H1 (cell line): Measurements from ENCODE around the gene CRHBP. TPM values are rescaled to one million over a fixed set of nuclear protein-coding genes. Genes with fewer than 3 reads are reported as not detected.

Source experiments
- CTCF ChIA-PET: fragments of 300-600 bp; sonication (Branson Sonifier 250); formaldehyde crosslinking; loops from one replicate; lab custom pipeline; 2021; ENCODE audit not compliant: partially characterized antibody; lab: Charles Lee
- POLR2A ChIA-PET: fragments of 300-600 bp; sonication (Branson Sonifier 250); formaldehyde crosslinking; loops from one replicate; lab custom pipeline; 2021; ENCODE audit warnings: inconsistent platforms; ENCODE audit not compliant: partially characterized antibody; lab: Charles Lee
- DNase-seq, 2 experiments: peaks; one replicate each; pipeline versions ENCODE4 v3.0.0 to v3.0.0-alpha.2; 2010 to 2022; ENCODE audit warnings: low spot score in 2 of 2, low read depth in 1 of 2, mixed read lengths in 1 of 2
- FAIRE-seq: peaks from 2 replicates; lab custom pipeline; 2011; peaks lifted over from hg19 to GRCh38; lab: Jason Lieb, UNC
- H2AFZ ChIP-seq: 2 replicates; pipeline ENCODE4 v1.8.1; 2012; ENCODE audit warnings: low read length, inconsistent platforms
- H2AK5ac ChIP-seq: 2 replicates; pipeline ENCODE4 v1.6.1; 2013; ENCODE audit warnings: low read depth, low read length
- H2BK120ac ChIP-seq: replicated peaks from 2 replicates; pipeline ENCODE3; 2013; ENCODE audit warnings: low read depth, low read length, inconsistent platforms
- H2BK12ac ChIP-seq: 2 replicates; pipeline ENCODE4 v1.6.1; 2013; ENCODE audit warnings: low read depth, low read length
- H2BK15ac ChIP-seq: 2 replicates; pipeline ENCODE4 v1.6.1; 2013; ENCODE audit warnings: low read length
- H2BK20ac ChIP-seq: 2 replicates; pipeline ENCODE4 v1.6.1; 2013; ENCODE audit warnings: low read length
- H2BK5ac ChIP-seq: 2 replicates; pipeline ENCODE4 v1.6.1; 2013; ENCODE audit warnings: low read depth, low read length
- H3K14ac ChIP-seq: 2 replicates; pipeline ENCODE4 v1.6.1; 2013; ENCODE audit warnings: inconsistent platforms; ENCODE audit not compliant: insufficient read length
- H3K18ac ChIP-seq: 2 replicates; pipeline ENCODE4 v1.6.1; 2013; ENCODE audit warnings: low read length; ENCODE audit errors: extremely low read depth
- H3K23ac ChIP-seq: 2 replicates; pipeline ENCODE4 v1.6.1; 2013; ENCODE audit warnings: inconsistent platforms; ENCODE audit not compliant: insufficient read length
- H3K23me2 ChIP-seq: 2 replicates; pipeline ENCODE4 v1.6.1; 2013; ENCODE audit warnings: low read depth, low read length
- H3K27ac ChIP-seq: 2 replicates; pipeline ENCODE4 v1.6.1; 2011; ENCODE audit warnings: low read depth, low read length, inconsistent platforms
- H3K27me3 ChIP-seq, 4 experiments: replicated peaks in 1 of 4; 1 replicate in 1 of 4; 2 replicates in 3 of 4; pipeline versions ENCODE4 v1.6.1 to v1.8.1; 2011 to 2013; ENCODE audit warnings: low read length in 3 of 4, mild to moderate bottlenecking in 3 of 4, inconsistent platforms in 2 of 4, mixed read lengths in 2 of 4, moderate library complexity in 1 of 4; ENCODE audit not compliant: control insufficient read depth in 3 of 4, insufficient read depth in 3 of 4; ENCODE audit errors: extremely low read depth in 1 of 4
- H3K36me3 ChIP-seq, 4 experiments: 2 replicates each; pipeline versions ENCODE4 v1.6.1 to v1.8.1; 2011 to 2013; ENCODE audit warnings: mild to moderate bottlenecking in 4 of 4, low read length in 3 of 4, moderate library complexity in 2 of 4, control low read depth in 1 of 4, inconsistent platforms in 1 of 4; ENCODE audit not compliant: insufficient read depth in 4 of 4, control insufficient read depth in 2 of 4
- H3K4ac ChIP-seq: replicated peaks from 2 replicates; pipeline ENCODE3; 2013; ENCODE audit warnings: low read length, low read depth, mixed read lengths, inconsistent platforms; ENCODE audit not compliant: insufficient read length
- H3K4me1 ChIP-seq, 4 experiments: replicated peaks in 1 of 4; 1 replicate in 1 of 4; 2 replicates in 3 of 4; pipeline versions ENCODE4 v1.6.1 to v1.8.1; 2011 to 2013; ENCODE audit warnings: low read length in 3 of 4, inconsistent platforms in 2 of 4, mixed read lengths in 1 of 4; ENCODE audit not compliant: insufficient read depth in 4 of 4, control insufficient read depth in 3 of 4
- H3K4me2 ChIP-seq, 2 experiments: 2 replicates each; pipeline versions ENCODE4 v1.6.1 to v1.8.1; 2011 to 2013; ENCODE audit warnings: low read depth in 2 of 2, low read length in 2 of 2, control low read depth in 1 of 2, inconsistent platforms in 1 of 2, mild to moderate bottlenecking in 1 of 2; ENCODE audit not compliant: insufficient read depth in 1 of 2
- H3K4me3 ChIP-seq, 4 experiments: fragments of 200-600, 300-600 bp in 1 of 4; sonication (generic), shearing (Covaris generic), sonication (Bioruptor Twin) in 1 of 4; 2 replicates each; pipeline versions ENCODE4 v1.5.1 to v1.8.1; 2011 to 2016; ENCODE audit warnings: low read length in 4 of 4, low read depth in 3 of 4, control low read depth in 2 of 4, inconsistent platforms in 2 of 4, mild to moderate bottlenecking in 2 of 4, mixed read lengths in 1 of 4, moderate library complexity in 1 of 4; ENCODE audit not compliant: insufficient read depth in 2 of 4; ENCODE audit errors: extremely low read depth in 1 of 4
- H3K56ac ChIP-seq: replicated peaks from 2 replicates; pipeline ENCODE3; 2013; ENCODE audit warnings: low read depth, mild to moderate bottlenecking, mixed read lengths, low read length, inconsistent platforms; ENCODE audit not compliant: insufficient read length
- H3K79me1 ChIP-seq: 2 replicates; pipeline ENCODE4 v1.6.1; 2013; ENCODE audit warnings: low read depth, low read length, control low read depth
- H3K79me2 ChIP-seq, 2 experiments: 2 replicates each; pipeline versions ENCODE4 v1.6.1 to v1.8.1; 2012 to 2013; ENCODE audit warnings: low read length in 2 of 2, mild to moderate bottlenecking in 2 of 2, inconsistent platforms in 1 of 2; ENCODE audit not compliant: insufficient read depth in 2 of 2, control insufficient read depth in 1 of 2
- H3K9ac ChIP-seq, 4 experiments: replicated peaks in 1 of 4; 1 replicate in 1 of 4; 2 replicates in 3 of 4; pipeline versions ENCODE4 v1.6.1 to v1.8.1; 2011 to 2013; ENCODE audit warnings: low read depth in 3 of 4, low read length in 3 of 4, control low read depth in 2 of 4, mild to moderate bottlenecking in 2 of 4, moderate library complexity in 2 of 4, inconsistent platforms in 1 of 4; ENCODE audit errors: extremely low read depth in 1 of 4
- H3K9me3 ChIP-seq, 2 experiments: 2 replicates each; pipeline versions ENCODE4 v1.6.1 to v1.8.1; 2012 to 2013; ENCODE audit warnings: mild to moderate bottlenecking in 2 of 2, moderate library complexity in 2 of 2, control low read depth in 1 of 2, inconsistent platforms in 1 of 2, low read depth in 1 of 2, low read length in 1 of 2, mixed read lengths in 1 of 2; ENCODE audit not compliant: insufficient read depth in 2 of 2
- H4K20me1 ChIP-seq, 2 experiments: replicated peaks in 1 of 2; 2 replicates each; pipeline versions ENCODE3 to v1.8.1; 2011 to 2013; ENCODE audit warnings: inconsistent platforms in 2 of 2, low read length in 2 of 2, mild to moderate bottlenecking in 1 of 2; ENCODE audit not compliant: insufficient read depth in 2 of 2, control insufficient read depth in 1 of 2
- H4K5ac ChIP-seq: 2 replicates; pipeline ENCODE4 v1.6.1; 2013; ENCODE audit warnings: low read length, low read depth, mixed read lengths, inconsistent platforms; ENCODE audit not compliant: insufficient read length
- H4K8ac ChIP-seq: 2 replicates; pipeline ENCODE4 v1.8.0; 2013; ENCODE audit warnings: mild to moderate bottlenecking, moderate library complexity, low read length, inconsistent platforms; ENCODE audit not compliant: insufficient read depth; ENCODE audit errors: extremely low read depth
- H4K91ac ChIP-seq: replicated peaks from 2 replicates; pipeline ENCODE3; 2013; ENCODE audit warnings: low read length, mixed read lengths, inconsistent platforms; ENCODE audit not compliant: insufficient read length
- CBX5 ChIP-seq: fragments of 300-800, 300-1000 bp; sonication (generic); IDR thresholded peaks from 2 replicates; pipeline ENCODE4 v1.7.1; 2016; ENCODE audit warnings: antibody characterized with exemption, low read length, low read depth
- HDAC2 ChIP-seq, 2 experiments: fragments of 300-600 bp in 1 of 2; sonication (generic) in 1 of 2; IDR thresholded peaks; 2 replicates each; pipeline ENCODE4 v1.6.1; 2011 to 2012; ENCODE audit warnings: low read depth in 2 of 2, low read length in 2 of 2, mild to moderate bottlenecking in 2 of 2, moderate library complexity in 2 of 2, borderline replicate concordance in 1 of 2, inconsistent platforms in 1 of 2
- MAX ChIP-seq: IDR thresholded peaks from 2 replicates; pipeline ENCODE4 v1.6.1; 2012; ENCODE audit warnings: inconsistent platforms
- NANOG ChIP-seq: IDR thresholded peaks from 2 replicates; pipeline ENCODE4 v1.6.1; 2011; ENCODE audit warnings: low read length, low read depth, mild to moderate bottlenecking, inconsistent platforms; ENCODE audit not compliant: insufficient read depth, poor library complexity, severe bottlenecking
- NRF1 ChIP-seq: IDR thresholded peaks from 2 replicates; pipeline ENCODE4 v1.6.1; 2011; ENCODE audit warnings: mild to moderate bottlenecking, low read depth, low read length, improper control_type of control experiment
- PHF8 ChIP-seq: fragments of 200-600 bp; sonication (generic); conservative IDR thresholded peaks from 2 replicates; pipeline ENCODE4 v1.7.1; 2012; ENCODE audit warnings: low read depth, mild to moderate bottlenecking, inconsistent platforms, low read length, moderate library complexity
- RXRA ChIP-seq: IDR thresholded peaks from 2 replicates; pipeline ENCODE4 v1.6.1; 2011; ENCODE audit warnings: low read depth, mild to moderate bottlenecking, low read length, moderate library complexity; ENCODE audit not compliant: insufficient read depth
- SP2 ChIP-seq: IDR thresholded peaks from 2 replicates; pipeline ENCODE4 v1.6.1; 2012; ENCODE audit warnings: mild to moderate bottlenecking, low read length, inconsistent platforms
- SRF ChIP-seq: IDR thresholded peaks from 2 replicates; pipeline ENCODE4 v1.6.1; 2011; ENCODE audit warnings: mild to moderate bottlenecking, low read depth, low read length, moderate library complexity
- TAF7 ChIP-seq: optimal IDR thresholded peaks from 2 replicates; pipeline ENCODE3; 2011; ENCODE audit warnings: low read depth, mild to moderate bottlenecking, inconsistent platforms, low read length, moderate library complexity, borderline replicate concordance
- TEAD4 ChIP-seq: IDR thresholded peaks from 2 replicates; pipeline ENCODE4 v1.6.1; 2012; ENCODE audit warnings: low read depth, low read length, inconsistent platforms, mixed read lengths
- ZNF274 ChIP-seq: IDR thresholded peaks from 2 replicates; pipeline ENCODE4 v1.7.0; 2012; ENCODE audit warnings: low read length, borderline replicate concordance; ENCODE audit errors: extremely low read depth
- WGBS, 2 experiments: shearing (Covaris generic) in 1 of 2; methylation state at CpG; one replicate each; pipeline versions ENCODE4 v1.1.6 to v1.1.7; 2013 to 2015; ENCODE audit warnings: low lambda C conversion rate in 2 of 2, mixed read lengths in 2 of 2, inconsistent platforms in 1 of 2, low coverage in 1 of 2, missing lambda C conversion rate in 1 of 2; ENCODE audit not compliant: insufficient replicate concordance in 2 of 2, insufficient coverage in 1 of 2, insufficient read length in 1 of 2; ENCODE audit errors: extremely low coverage in 1 of 2, missing lambda C conversion rate in 1 of 2; 5-methylcytosine and 5-hydroxymethylcytosine counted together
- polyA plus RNA-seq, 7 experiments: library from polyadenylated mRNA; depleted of rRNA in 3 of 7; stranded (reverse) in 5 of 7; unstranded in 2 of 7; fragments of >200 nt in 5 of 7; fragments of 200-250 nt in 2 of 7; gene quantifications; 1 replicate in 5 of 7; 2 replicates in 1 of 7; 4 replicates in 1 of 7; pipeline versions ENCODE4 v1.2.1 to v1.2.3, GENCODE V29; 2011 to 2013; ENCODE audit warnings: missing spikeins in 2 of 7, mixed read lengths in 2 of 7
- total RNA-seq: library from RNA; stranded (reverse); fragmentation: NEBNext Ultra II Directional; extraction: Animal tissue kit (Norgen Biotek cat#: 25700); gene quantifications from 2 replicates; pipeline ENCODE4 v1.2.1, GENCODE V29; 2021
- TF ChIP-seq, protein P1 (sequence below): IDR thresholded peaks from 2 replicates; pipeline ENCODE4 v1.6.1; 2012; ENCODE audit warnings: inconsistent platforms

The CRHBP gene
- total and polyA plus RNA-seq, 2 of the 8 experiments (the other 6 are each of a cell fraction or from before 2014, with no cell fraction given), result 0.30 TPM; not detected in 1

GRCh38 chr5:77011498-77011897, 58.7 kb downstream of the CRHBP start:
- H3K79me2 ChIP-seq, result no peaks in the 10 kb centered on the region
- no peak overlapping the region for H3K27ac ChIP-seq
- no peak overlapping the region for H4K91ac ChIP-seq
- no peak overlapping the region for H3K9ac ChIP-seq
- H3K23ac ChIP-seq, result no peak overlapping the region
- no peak overlapping the region for H2BK20ac ChIP-seq
- no peak overlapping the region for H2BK5ac ChIP-seq
- H2BK120ac ChIP-seq, result no peak overlapping the region
- no peak overlapping the region for H2BK12ac ChIP-seq
- whole genome bisulfite sequencing, 2 experiments, result 78% methylated on average over 5 of the region's 5 CpGs; no CpG with 5 or more reads in 1 of the 2 experiments
- H2AK5ac ChIP-seq, result no peak overlapping the region
- H3K56ac ChIP-seq, result no peak overlapping the region
- no peak overlapping the region for H4K8ac ChIP-seq
- no peaks in the 10 kb centered on the region for H3K79me1 ChIP-seq
- H3K27me3 ChIP-seq, result no peaks in the 10 kb centered on the region
- peaks cover 0 to 3% (median 0%) of the 10 kb centered on the region in 4 experiments; a peak in 1 of 7 replicates for H3K4me1 ChIP-seq
- no peaks in the 10 kb centered on the region for H3K36me3 ChIP-seq
- POLR2A ChIA-PET, result interaction anchor here (1.4 kb wide), 1 partner anchor 18 kb away, joined by 3 read pairs; the partner anchor contains the start of gene AGGF1
- H3K23me2 ChIP-seq, result no peaks in the 10 kb centered on the region
- H3K4ac ChIP-seq, result no peak overlapping the region
- CTCF ChIA-PET, result interaction anchor here (2.7 kb wide), 1 partner anchor 142 kb away, joined by 22 read pairs; no protein-coding TSS in a partner anchor
- H3K14ac ChIP-seq, result no peak overlapping the region
- FAIRE-seq (no peak), DNase-seq (no peak)
- H3K9me3 ChIP-seq, result 0 out of 4 replicates have a peak, but pooled peaks cover 0 to 2% of the 10 kb centered on the region in 2 experiments
- H4K20me1 ChIP-seq, result no peaks in the 10 kb centered on the region
- no peak overlapping the region for H4K5ac ChIP-seq
- no peak overlapping the region for H3K18ac ChIP-seq
- H2BK15ac ChIP-seq, result no peak overlapping the region
- no peak overlapping the region for H3K4me2 ChIP-seq
- H3K4me3 ChIP-seq, result no peak overlapping the region
- H2AFZ ChIP-seq, result peak overlapping the region; percentile 64; the same call in 1 of the 2 replicates
- TF ChIP-seq PHF8, result no peak
- no peak for TF ChIP-seq SP2
- no peak for TF ChIP-seq MAX
- no peak for TF ChIP-seq TEAD4
- no peak for TF ChIP-seq RXRA
- no peak for TF ChIP-seq NANOG
- TF ChIP-seq ZNF274, result no peak
- TF ChIP-seq HDAC2 (IDR thresholded peaks at IDR 0.05; ENCODE audit: borderline replicate concordance in 1 of 2, low read depth in 2 of 2, low read length in 2 of 2), result no peak
- TF ChIP-seq TAF7, result no peak
- TF ChIP-seq, protein P1, sequence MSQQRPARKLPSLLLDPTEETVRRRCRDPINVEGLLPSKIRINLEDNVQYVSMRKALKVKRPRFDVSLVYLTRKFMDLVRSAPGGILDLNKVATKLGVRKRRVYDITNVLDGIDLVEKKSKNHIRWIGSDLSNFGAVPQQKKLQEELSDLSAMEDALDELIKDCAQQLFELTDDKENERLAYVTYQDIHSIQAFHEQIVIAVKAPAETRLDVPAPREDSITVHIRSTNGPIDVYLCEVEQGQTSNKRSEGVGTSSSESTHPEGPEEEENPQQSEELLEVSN, result no peak
- no peak for TF ChIP-seq NRF1
- TF ChIP-seq SRF, result no peak
- no peak for TF ChIP-seq CBX5
